H9 (cell line): ENCODE results near the gene SLC2A5. TPM values are rescaled to one million over a fixed set of nuclear protein-coding genes. Genes with fewer than 3 reads are reported as not detected.

Source experiments
- DNase-seq: peaks from one replicate; pipeline ENCODE4 v3.0.0-alpha.2; 2017
- H2AFZ ChIP-seq: one replicate; pipeline ENCODE4 v1.6.1; 2013; ENCODE audit warnings: mild to moderate bottlenecking, low read length, control low read depth, moderate library complexity
- H2AK5ac ChIP-seq: 2 replicates; pipeline ENCODE4 v1.6.1; 2013; ENCODE audit warnings: low read length, control low read depth, mixed read lengths; ENCODE audit not compliant: insufficient read length
- H2BK120ac ChIP-seq: one replicate; pipeline ENCODE4 v1.6.1; 2013; ENCODE audit warnings: low read depth, mild to moderate bottlenecking, low read length, control low read depth, inconsistent platforms; ENCODE audit not compliant: poor library complexity, severe bottlenecking
- H2BK12ac ChIP-seq: 2 replicates; pipeline ENCODE4 v1.6.1; 2013; ENCODE audit warnings: low read length, control low read depth, mixed read lengths, low read depth; ENCODE audit not compliant: insufficient read length
- H2BK15ac ChIP-seq: 2 replicates; pipeline ENCODE4 v1.6.1; 2013; ENCODE audit warnings: low read depth, low read length, control low read depth
- H2BK20ac ChIP-seq: one replicate; pipeline ENCODE4 v1.6.1; 2013; ENCODE audit warnings: low read depth, mild to moderate bottlenecking, low read length, control low read depth, inconsistent platforms; ENCODE audit not compliant: poor library complexity, severe bottlenecking
- H2BK5ac ChIP-seq: 2 replicates; pipeline ENCODE4 v1.6.1; 2013; ENCODE audit warnings: low read length, control low read depth, mixed read lengths; ENCODE audit not compliant: insufficient read length
- H3K14ac ChIP-seq: 2 replicates; pipeline ENCODE4 v1.6.1; 2013; ENCODE audit warnings: low read length, control low read depth; ENCODE audit not compliant: insufficient read depth
- H3K18ac ChIP-seq: 2 replicates; pipeline ENCODE4 v1.6.1; 2013; ENCODE audit warnings: low read depth, mild to moderate bottlenecking, mixed read lengths, low read length, control low read depth; ENCODE audit not compliant: insufficient read length
- H3K23ac ChIP-seq: 2 replicates; pipeline ENCODE4 v1.6.1; 2013; ENCODE audit warnings: low read length, control low read depth, mixed read lengths, low read depth; ENCODE audit not compliant: insufficient read length
- H3K23me2 ChIP-seq: 2 replicates; pipeline ENCODE4 v1.6.1; 2013; ENCODE audit warnings: low read depth, mild to moderate bottlenecking, mixed read lengths, low read length, control low read depth; ENCODE audit not compliant: insufficient read length, poor library complexity, severe bottlenecking
- H3K27ac ChIP-seq: 2 replicates; pipeline ENCODE4 v1.5.1; 2013; ENCODE audit warnings: low read length, control low read depth, mixed read lengths, low read depth; ENCODE audit not compliant: insufficient read length
- H3K27me3 ChIP-seq: 2 replicates; pipeline ENCODE4 v1.6.1; 2013; ENCODE audit warnings: low read length, control low read depth, inconsistent platforms; ENCODE audit not compliant: insufficient read depth
- H3K4ac ChIP-seq: 2 replicates; pipeline ENCODE4 v1.6.1; 2013; ENCODE audit warnings: low read depth, mild to moderate bottlenecking, control low read depth, inconsistent platforms, low read length, moderate library complexity
- H3K4me1 ChIP-seq: 2 replicates; pipeline ENCODE4 v1.6.1; 2013; ENCODE audit warnings: low read length, control low read depth, inconsistent platforms; ENCODE audit not compliant: insufficient read depth
- H3K4me2 ChIP-seq: 2 replicates; pipeline ENCODE4 v1.6.1; 2013; ENCODE audit warnings: low read length, control low read depth, mixed read lengths; ENCODE audit not compliant: insufficient read length, insufficient read depth
- H3K56ac ChIP-seq: 2 replicates; pipeline ENCODE4 v1.6.1; 2013; ENCODE audit warnings: low read depth, mild to moderate bottlenecking, mixed read lengths, low read length, control low read depth; ENCODE audit not compliant: insufficient read length
- H3K79me1 ChIP-seq: 2 replicates; pipeline ENCODE4 v1.6.1; 2013; ENCODE audit warnings: low read depth, mild to moderate bottlenecking, moderate library complexity, low read length, control low read depth, inconsistent platforms; ENCODE audit not compliant: insufficient read depth, poor library complexity, severe bottlenecking
- H3K79me2 ChIP-seq: 2 replicates; pipeline ENCODE4 v1.6.1; 2013; ENCODE audit warnings: low read length, control low read depth, inconsistent platforms; ENCODE audit not compliant: insufficient read depth
- H3K9ac ChIP-seq: 2 replicates; pipeline ENCODE4 v1.6.1; 2013; ENCODE audit warnings: low read length, control low read depth, mixed read lengths; ENCODE audit not compliant: insufficient read length; ENCODE audit errors: extremely low read depth
- H3K9me3 ChIP-seq: one replicate; pipeline ENCODE4 v1.6.1; 2013; ENCODE audit warnings: low read depth, low read length, inconsistent platforms; ENCODE audit not compliant: control insufficient read depth
- H3T11ph ChIP-seq: one replicate; pipeline ENCODE4 v1.6.1; 2013; ENCODE audit warnings: mild to moderate bottlenecking, low read length, control low read depth, inconsistent platforms
- H4K20me1 ChIP-seq: one replicate; pipeline ENCODE4 v1.6.1; 2013; ENCODE audit not compliant: control insufficient read depth, insufficient read length, insufficient read depth
- H4K5ac ChIP-seq: 2 replicates; pipeline ENCODE4 v1.6.1; 2013; ENCODE audit warnings: low read depth, mild to moderate bottlenecking, mixed read lengths, low read length, control low read depth; ENCODE audit not compliant: insufficient read length
- H4K8ac ChIP-seq: replicated peaks from 2 replicates; pipeline ENCODE4 v1.6.1; 2013; ENCODE audit warnings: low read length, control low read depth, mixed read lengths, low read depth; ENCODE audit not compliant: insufficient read length
- H4K91ac ChIP-seq: 2 replicates; pipeline ENCODE4 v1.6.1; 2013; ENCODE audit warnings: low read depth, mild to moderate bottlenecking, moderate library complexity, mixed read lengths, low read length, control low read depth; ENCODE audit not compliant: insufficient read length
- H3K27ac Mint-ChIP-seq, 3 experiments: 2 replicates in 2 of 3; 3 replicates in 1 of 3; pipeline ENCODE4 v1.8.0; 2020 to 2021; ENCODE audit warnings: mixed read lengths in 3 of 3, mild to moderate bottlenecking in 1 of 3, moderate library complexity in 1 of 3
- H3K27me3 Mint-ChIP-seq: 2 replicates; pipeline ENCODE4 v1.8.0; 2021; ENCODE audit warnings: low read depth, mild to moderate bottlenecking, moderate library complexity, mixed read lengths
- H3K36me3 Mint-ChIP-seq, 3 experiments: 2 replicates in 2 of 3; 3 replicates in 1 of 3; pipeline ENCODE4 v1.8.0; 2020 to 2021; ENCODE audit warnings: low read depth in 3 of 3, mixed read lengths in 3 of 3; ENCODE audit not compliant: insufficient read depth in 1 of 3
- H3K4me1 Mint-ChIP-seq, 2 experiments: 2 replicates each; pipeline ENCODE4 v1.8.0; 2020; ENCODE audit warnings: mixed read lengths in 2 of 2
- H3K4me3 Mint-ChIP-seq, 2 experiments: 2 replicates in 1 of 2; 3 replicates in 1 of 2; pipeline ENCODE4 v1.8.0; 2020 to 2021; ENCODE audit warnings: mild to moderate bottlenecking in 2 of 2, mixed read lengths in 2 of 2, moderate library complexity in 1 of 2
- H3K9me3 Mint-ChIP-seq, 2 experiments: 2 replicates in 1 of 2; 3 replicates in 1 of 2; pipeline ENCODE4 v1.8.0; 2020; ENCODE audit warnings: mild to moderate bottlenecking in 2 of 2, mixed read lengths in 2 of 2, moderate library complexity in 1 of 2
- CTCF ChIP-seq: fragments of 200-600 bp; sonication (generic); conservative IDR thresholded peaks from 3 replicates; pipeline ENCODE4 v1.8.0; 2021; ENCODE audit warnings: antibody characterized with exemption, mild to moderate bottlenecking
- WGBS: extraction: QIAGEN DNeasy Blood & Tissue Kit; methylation state at CpG from one replicate; pipeline ENCODE4 v1.1.7; 2013; ENCODE audit warnings: missing lambda C conversion rate, low lambda C conversion rate, mixed read lengths; ENCODE audit not compliant: insufficient read length; ENCODE audit errors: extremely low coverage; 5-methylcytosine and 5-hydroxymethylcytosine counted together
- total RNA-seq: library from RNA; stranded (reverse); gene quantifications from 2 replicates; pipeline ENCODE4 v1.2.1, GENCODE V29; 2021

Gene SLC2A5
- total RNA-seq, 1 experiment from 2014 or later, result not detected

GRCh38 chr1:9004700-9005394 lies 64.6 kb downstream of the SLC2A5 start:
- Histone ChIP-seq H2AFZ (no peak overlapping the region), H3K18ac (no peak overlapping the region), H4K5ac (no peak overlapping the region), H3K27ac (no peak overlapping the region), H3K4me1 (no peaks in the 10 kb centered on the region; the same call in 1 of the 2 replicates), H3K23ac (no peak overlapping the region), H3K9ac (no peak overlapping the region), H2BK20ac (no peak overlapping the region), H2BK15ac (no peak overlapping the region), H3K79me1 (no peaks in the 10 kb centered on the region), H3T11ph (no peak overlapping the region), H3K27me3 (no peaks in the 10 kb centered on the region), H4K91ac (no peak overlapping the region), H3K14ac (no peak overlapping the region), H4K20me1 (no peaks in the 10 kb centered on the region), H3K4ac (no peak overlapping the region), H3K56ac (no peak overlapping the region), H3K4me2 (no peak overlapping the region), H4K8ac (no peak overlapping the region), H3K9me3 (no peaks in the 10 kb centered on the region), H2BK12ac (no peak overlapping the region), H2BK120ac (no peak overlapping the region), H2BK5ac (no peak overlapping the region), H3K79me2 (no peaks in the 10 kb centered on the region), H3K23me2 (no peaks in the 10 kb centered on the region), H2AK5ac (no peak overlapping the region)
- WGBS, result no CpG with 5 or more reads among the region's 22 CpGs
- peaks cover 26 to 28% of the 10 kb centered on the region in 2 experiments for H3K4me1 Mint-ChIP-seq
- peak; percentile 83 for DNase-seq
- peaks cover 7% of the 10 kb centered on the region for H3K27me3 Mint-ChIP-seq
- H3K27ac Mint-ChIP-seq, result peak overlapping the region in 1 of 3 experiments; percentile 88; a peak in 1 of 7 replicates
- no peaks in the 10 kb centered on the region for H3K36me3 Mint-ChIP-seq
- H3K4me3 Mint-ChIP-seq, result no peak overlapping the region
- peak; percentile 97 for TF ChIP-seq CTCF
- H3K9me3 Mint-ChIP-seq, result no peaks in the 10 kb centered on the region
